NCI-H69 (cell line): Measurements from ENCODE around the gene IGSF3.

Experiments used
- DNase-seq: peaks from one replicate; lab custom pipeline; 2025; lab: John Stamatoyannopoulos, UW

The IGSF3 gene

GRCh38 chr1:116667575-116668105 is at the start of gene IGSF3:
IGSF3 (minus strand) TSS chr1:116667733; CDS start chr1:116666326, 1,407 bp downstream.
- DNase-seq = peak; percentile 88

- peak; percentile 62 for DNase-seq
These were observed 49.8 kb upstream of the IGSF3 start for GRCh38 chr1:116717318-116717717.

GRCh38 chr1:116716391-116716790 is 48.9 kb upstream of the IGSF3 start:
- DNase-seq = no peak

GRCh38 chr1:116713474-116713873 is 45.9 kb upstream of the IGSF3 start:
- no peak for DNase-seq

GRCh38 chr1:116712510-116712909 is 45.0 kb upstream of the IGSF3 start:
- peak; percentile 12 for DNase-seq

GRCh38 chr1:116711263-116711840 is 43.8 kb upstream of the IGSF3 start:
- DNase-seq = peak; percentile 82

- DNase-seq = peak; percentile 74
These were observed 43.1 kb upstream of the IGSF3 start for GRCh38 chr1:116710420-116711262.

GRCh38 chr1:116709666-116710167 is 42.2 kb upstream of the IGSF3 start:
- DNase-seq = no peak

- peak; percentile 87 for DNase-seq
These were observed 40.8 kb upstream of the IGSF3 start for GRCh38 chr1:116708255-116708900.

GRCh38 chr1:116706841-116707240 is 39.3 kb upstream of the IGSF3 start:
- DNase-seq = no peak

- peak; percentile 20 for DNase-seq
These were observed 38.6 kb upstream of the IGSF3 start for GRCh38 chr1:116706123-116706522.

- DNase-seq = no peak
These were observed 36.7 kb upstream of the IGSF3 start for GRCh38 chr1:116704278-116704677.

GRCh38 chr1:116699605-116700004 is 32.1 kb upstream of the IGSF3 start:
- DNase-seq = peak; percentile 35

GRCh38 chr1:116698244-116698595 is 30.7 kb upstream of the IGSF3 start:
- no peak for DNase-seq

- DNase-seq = no peak
These were observed 30.2 kb upstream of the IGSF3 start for GRCh38 chr1:116697548-116698243.

- DNase-seq = peak; percentile 40
These were observed 27.0 kb upstream of the IGSF3 start for GRCh38 chr1:116694524-116694923.

GRCh38 chr1:116693759-116694480 is 26.4 kb upstream of the IGSF3 start:
- peak; percentile 77 for DNase-seq

- no peak for DNase-seq
These were observed 25.3 kb upstream of the IGSF3 start for GRCh38 chr1:116692879-116693278.

- DNase-seq = peak; percentile 89
These were observed 23.4 kb upstream of the IGSF3 start for GRCh38 chr1:116690849-116691406.

- peak; percentile 84 for DNase-seq
These were observed 22.9 kb upstream of the IGSF3 start for GRCh38 chr1:116690396-116690848.
